Activated B cell treated with CpG ODN at 0.5 μM for 24 hours (primary cell): ENCODE results near the gene RAD51B. TPM values are rescaled to one million over a fixed set of nuclear protein-coding genes. Genes with fewer than 3 reads are reported as not detected.

Experiments used
- ATAC-seq: fragments of 200-7000 bp; cut with Tn5 transposase; one replicate; pipeline ENCODE4 v1.10.0; 2021; ENCODE audit warnings: low read depth, mild to moderate bottlenecking, moderate library complexity
- CTCF ChIA-PET: fragments of 350-600 bp; sonication (Branson Sonifier 250); formaldehyde crosslinking; loops from one replicate; lab custom pipeline; 2021; ENCODE audit warnings: antibody characterized with exemption; lab: Charles Lee
- POLR2A ChIA-PET: fragments of 350-600 bp; sonication (Branson Sonifier 250); formaldehyde crosslinking; loops from one replicate; lab custom pipeline; 2021; ENCODE audit warnings: antibody characterized with exemption; lab: Charles Lee
- DNase-seq: peaks from one replicate; pipeline ENCODE4 v3.0.0; 2022
- H3K27ac Mint-ChIP-seq: one replicate; pipeline ENCODE4 v1.8.0; 2020; ENCODE audit warnings: mixed read lengths
- H3K27me3 Mint-ChIP-seq: one replicate; pipeline ENCODE4 v1.8.0; 2021; ENCODE audit warnings: mixed read lengths
- H3K36me3 Mint-ChIP-seq: one replicate; pipeline ENCODE4 v1.8.0; 2021; ENCODE audit warnings: low read depth, mixed read lengths
- H3K4me1 Mint-ChIP-seq: one replicate; pipeline ENCODE4 v1.8.0; 2021; ENCODE audit warnings: mixed read lengths
- H3K4me3 Mint-ChIP-seq: one replicate; pipeline ENCODE4 v1.8.0; 2020; ENCODE audit warnings: mild to moderate bottlenecking, mixed read lengths
- H3K9me3 Mint-ChIP-seq: one replicate; pipeline ENCODE4 v1.8.0; 2020; ENCODE audit warnings: mixed read lengths
- intact Hi-C: fragments of 100-400 bp; cut with micrococcal nuclease; formaldehyde crosslinking; loops from one replicate; pipeline ENCODE4 v1.15.1; 2024
- total RNA-seq: library from RNA; stranded (reverse); gene quantifications from 2 replicates; pipeline ENCODE4 v1.2.3, GENCODE V29; 2022
- TF ChIP-seq, protein P1 (sequence below): fragments of 200-600 bp; IDR thresholded peaks from one replicate; pipeline ENCODE4 v1.8.0; 2022; ENCODE audit warnings: antibody characterized with exemption, mild to moderate bottlenecking

RAD51B gene
- total RNA-seq, 1 donor from 2014 or later, result 53.9 TPM

DNA sequence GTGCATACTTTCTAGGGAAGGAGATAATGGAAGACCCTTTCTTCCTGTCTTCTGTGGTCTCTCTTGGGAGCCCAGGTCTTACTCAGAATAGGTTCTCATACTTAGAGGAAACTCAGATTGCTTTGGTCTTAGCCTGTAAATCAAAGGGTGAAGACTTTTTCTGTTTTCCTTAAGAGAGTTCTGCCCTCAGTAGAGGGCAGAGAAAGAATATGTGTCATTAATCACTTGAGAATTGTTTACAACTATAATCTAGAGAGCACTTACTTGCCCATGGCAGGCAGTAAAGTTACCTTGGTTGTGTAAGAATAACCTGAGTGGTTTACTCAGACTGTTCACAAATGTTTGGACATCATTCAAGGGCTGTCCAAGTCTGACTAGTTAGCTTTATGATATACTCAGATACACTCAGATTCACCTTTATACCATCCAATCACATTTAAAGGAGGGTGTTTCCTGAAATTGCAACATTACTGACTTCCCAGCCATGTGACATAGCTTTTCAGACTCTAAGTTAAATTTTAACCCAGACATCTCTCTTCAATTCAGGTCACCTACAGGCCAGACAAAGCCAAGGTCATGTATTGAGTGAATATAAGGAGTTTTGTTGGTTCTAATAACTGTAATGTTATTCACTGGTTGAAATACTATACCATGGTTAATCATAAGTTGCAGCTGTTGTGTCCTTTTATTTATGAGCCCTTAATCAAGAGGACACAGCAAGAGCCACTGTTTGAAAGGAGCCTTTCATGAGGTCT lies 372.2 kb downstream of the RAD51B start:
- no peak overlapping the region for H3K4me3 Mint-ChIP-seq

DNA sequence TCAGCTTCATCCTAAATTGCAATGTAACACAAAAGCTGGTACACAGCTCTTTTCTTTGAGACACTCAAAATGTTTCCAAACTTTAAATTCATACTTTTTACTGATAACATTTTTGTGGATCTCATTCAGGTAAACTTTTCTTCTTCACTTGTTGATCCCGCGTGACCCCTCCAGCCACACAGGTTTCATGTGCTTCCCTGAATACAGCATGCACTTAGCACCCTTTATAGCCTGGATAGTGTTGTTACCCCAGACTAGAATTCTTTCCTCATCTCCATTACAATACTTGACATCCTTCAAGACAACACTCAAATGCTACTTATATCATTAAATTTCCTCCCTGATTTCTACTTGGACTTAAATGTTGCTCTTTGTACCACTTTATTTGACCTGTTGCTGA lies 373.4 kb downstream of the RAD51B start:
- Mint-ChIP-seq H3K4me3 (no peak overlapping the region), H3K4me1 (no peaks in the 10 kb centered on the region), H3K36me3 (no peaks in the 10 kb centered on the region), H3K9me3 (no peaks in the 10 kb centered on the region), H3K27me3 (no peaks in the 10 kb centered on the region), H3K27ac (no peak overlapping the region)
- no peak for ATAC-seq
- no peak for DNase-seq
- TF ChIP-seq, protein P1, sequence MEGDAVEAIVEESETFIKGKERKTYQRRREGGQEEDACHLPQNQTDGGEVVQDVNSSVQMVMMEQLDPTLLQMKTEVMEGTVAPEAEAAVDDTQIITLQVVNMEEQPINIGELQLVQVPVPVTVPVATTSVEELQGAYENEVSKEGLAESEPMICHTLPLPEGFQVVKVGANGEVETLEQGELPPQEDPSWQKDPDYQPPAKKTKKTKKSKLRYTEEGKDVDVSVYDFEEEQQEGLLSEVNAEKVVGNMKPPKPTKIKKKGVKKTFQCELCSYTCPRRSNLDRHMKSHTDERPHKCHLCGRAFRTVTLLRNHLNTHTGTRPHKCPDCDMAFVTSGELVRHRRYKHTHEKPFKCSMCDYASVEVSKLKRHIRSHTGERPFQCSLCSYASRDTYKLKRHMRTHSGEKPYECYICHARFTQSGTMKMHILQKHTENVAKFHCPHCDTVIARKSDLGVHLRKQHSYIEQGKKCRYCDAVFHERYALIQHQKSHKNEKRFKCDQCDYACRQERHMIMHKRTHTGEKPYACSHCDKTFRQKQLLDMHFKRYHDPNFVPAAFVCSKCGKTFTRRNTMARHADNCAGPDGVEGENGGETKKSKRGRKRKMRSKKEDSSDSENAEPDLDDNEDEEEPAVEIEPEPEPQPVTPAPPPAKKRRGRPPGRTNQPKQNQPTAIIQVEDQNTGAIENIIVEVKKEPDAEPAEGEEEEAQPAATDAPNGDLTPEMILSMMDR, result no peak
- ChIA-PET POLR2A (no interaction called here), CTCF (no interaction called here)
- intact Hi-C loops, result no loop called here

More for the DNA sequence above, 372.2 kb downstream of the RAD51B start:
- H3K36me3 Mint-ChIP-seq, result no peaks in the 10 kb centered on the region
- no peak for DNase-seq
- H3K4me1 Mint-ChIP-seq, result no peaks in the 10 kb centered on the region
- H3K27me3 Mint-ChIP-seq, result no peaks in the 10 kb centered on the region
- no peak overlapping the region for H3K27ac Mint-ChIP-seq
- no peaks in the 10 kb centered on the region for H3K9me3 Mint-ChIP-seq
- TF ChIP-seq, protein P1, result no peak
- no peak for ATAC-seq
- intact Hi-C loops, result no loop called here
- ChIA-PET CTCF (no interaction called here), POLR2A (no interaction called here)

DNA sequence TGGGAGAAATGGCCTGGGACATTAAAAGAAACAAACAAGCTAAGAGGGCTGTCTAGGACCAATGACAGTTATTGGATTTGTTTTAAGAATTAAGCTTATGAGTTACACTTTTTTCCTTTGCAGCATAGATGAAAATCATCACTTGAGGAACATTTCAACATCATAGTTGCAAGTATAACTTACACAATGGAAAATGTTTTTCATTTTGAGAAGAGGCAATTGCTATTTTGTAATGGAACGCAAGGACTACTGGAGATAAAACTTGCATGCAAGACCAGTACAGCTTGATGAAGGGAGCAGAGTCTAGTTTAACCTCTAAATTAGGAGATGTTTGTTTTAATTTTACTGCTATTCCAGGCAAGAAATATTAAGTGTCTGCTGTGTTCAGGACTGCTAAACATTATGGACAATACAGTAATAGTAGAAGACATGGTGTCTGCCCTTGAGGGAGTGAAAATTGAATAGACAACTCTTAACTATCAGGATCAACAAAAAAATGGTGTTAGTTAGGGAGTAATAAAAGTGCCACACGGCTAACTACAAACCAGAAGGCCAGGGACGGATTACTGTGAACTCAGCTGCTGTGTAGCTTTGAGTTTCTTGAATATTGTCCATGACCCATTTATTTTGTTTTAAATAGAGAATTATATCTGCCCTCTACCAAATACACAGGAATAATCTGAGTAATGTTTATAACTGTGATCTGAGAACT lies 374.5 kb downstream of the RAD51B start:
- H3K9me3 Mint-ChIP-seq, result no peaks in the 10 kb centered on the region
- intact Hi-C loops, result no loop called here
- ATAC-seq, result no peak
- ChIA-PET CTCF (no interaction called here), POLR2A (no interaction called here)
- DNase-seq, result no peak
- H3K4me3 Mint-ChIP-seq, result no peak overlapping the region
- TF ChIP-seq, protein P1, result no peak
- H3K27ac Mint-ChIP-seq, result no peak overlapping the region
- H3K4me1 Mint-ChIP-seq, result no peaks in the 10 kb centered on the region
- H3K36me3 Mint-ChIP-seq, result no peaks in the 10 kb centered on the region
- H3K27me3 Mint-ChIP-seq, result no peaks in the 10 kb centered on the region

DNA sequence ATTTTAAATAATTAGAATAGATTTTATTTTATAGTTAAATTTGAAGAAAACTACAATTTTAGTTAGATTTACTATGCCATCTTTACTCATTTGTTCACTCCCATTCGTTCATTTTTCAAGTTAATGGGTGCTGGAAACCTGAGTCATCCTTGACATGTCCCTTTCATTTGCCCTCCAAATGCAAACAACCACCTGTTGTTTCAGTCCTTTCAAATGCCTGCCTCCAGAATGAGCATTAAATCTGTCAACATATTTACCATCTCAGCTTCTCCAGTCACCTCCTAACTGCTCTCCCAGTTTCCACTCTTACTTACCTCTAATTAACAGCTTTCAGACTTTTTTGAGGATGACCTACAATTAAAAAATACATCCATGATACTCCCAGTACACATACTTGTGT lies 375.5 kb downstream of the RAD51B start:
- DNase-seq, result no peak
- ChIA-PET POLR2A (no interaction called here), CTCF (no interaction called here)
- no peak overlapping the region for H3K4me3 Mint-ChIP-seq
- intact Hi-C loops, result no loop called here
- H3K27me3 Mint-ChIP-seq, result no peaks in the 10 kb centered on the region
- H3K36me3 Mint-ChIP-seq, result no peaks in the 10 kb centered on the region
- ATAC-seq, result no peak
- H3K9me3 Mint-ChIP-seq, result no peaks in the 10 kb centered on the region
- TF ChIP-seq, protein P1, result no peak
- no peaks in the 10 kb centered on the region for H3K4me1 Mint-ChIP-seq
- H3K27ac Mint-ChIP-seq, result no peak overlapping the region

DNA sequence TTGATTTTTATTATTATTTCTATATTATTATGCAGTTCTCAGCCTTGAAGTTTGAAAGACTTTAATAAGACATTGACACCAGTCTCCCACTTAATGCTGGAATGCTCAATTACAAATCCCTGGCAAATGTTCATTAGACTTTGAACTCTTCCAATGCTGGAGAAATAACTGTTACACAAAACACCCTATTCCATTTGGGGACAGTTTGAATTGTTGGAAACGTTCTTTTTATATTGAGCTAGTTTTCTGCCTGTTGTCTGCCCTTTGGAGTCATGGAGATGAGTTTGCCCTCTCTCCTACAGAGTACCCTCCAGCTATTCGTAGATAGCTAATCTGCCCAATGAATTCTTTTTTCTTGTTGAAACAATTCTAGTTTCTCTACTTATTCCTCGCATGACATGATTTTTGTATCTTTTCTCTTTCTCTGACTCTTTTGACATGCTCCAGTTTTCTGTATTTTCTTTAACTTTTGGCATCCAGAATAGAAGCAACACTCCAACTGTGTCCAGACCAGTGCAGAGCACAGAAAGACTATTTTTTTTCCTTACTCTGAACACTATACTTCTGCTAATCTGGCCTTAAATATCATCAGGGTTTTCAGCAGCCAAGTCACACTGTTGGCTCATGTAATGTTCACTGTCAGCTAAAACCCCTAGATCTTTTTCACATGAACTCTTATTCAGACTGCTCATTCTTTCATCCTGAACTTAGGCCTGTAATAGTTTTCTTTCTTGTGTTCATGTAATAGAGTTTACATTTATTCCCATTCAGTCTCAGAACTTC lies 379.3 kb downstream of the RAD51B start:
- intact Hi-C loops, result no loop called here
- no peak for ATAC-seq

More for the DNA sequence above, 379.3 kb downstream of the RAD51B start:
- TF ChIP-seq, protein P1, result no peak
- no peaks in the 10 kb centered on the region for H3K27me3 Mint-ChIP-seq
- H3K9me3 Mint-ChIP-seq, result peaks cover 2% of the 10 kb centered on the region
- no peak for DNase-seq
- no peak overlapping the region for H3K4me3 Mint-ChIP-seq
- ChIA-PET POLR2A (no interaction called here), CTCF (no interaction called here)
- H3K27ac Mint-ChIP-seq, result no peak overlapping the region
- H3K4me1 Mint-ChIP-seq, result peaks cover 6% of the 10 kb centered on the region
- no peaks in the 10 kb centered on the region for H3K36me3 Mint-ChIP-seq
